GM19025 (cell line): Measurements from ENCODE around the gene RNF220.

ENCODE experiments used
- ATAC-seq: cut with Tn5 transposase; IDR thresholded peaks from one replicate; pipeline ENCODE4 v1.9.1; 2021; ENCODE audit warnings: mild to moderate bottlenecking, low read depth, moderate library complexity; ENCODE audit not compliant: unreplicated experiment

RNF220 gene

DNA sequence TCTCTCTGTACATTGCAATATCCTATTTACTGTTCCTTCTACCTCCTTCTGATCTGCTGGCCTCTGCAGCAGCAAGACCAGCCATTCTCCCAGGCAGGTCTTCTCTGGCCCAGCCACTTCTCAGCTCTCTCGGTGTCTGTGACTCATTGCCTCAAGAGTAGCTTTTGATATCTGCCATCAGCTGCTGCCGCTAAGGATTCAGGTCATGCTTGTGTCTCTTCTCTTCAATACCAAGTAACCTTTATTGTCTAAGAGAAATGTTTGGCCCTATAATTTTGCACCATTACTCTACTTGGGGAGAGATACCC lies 167.5 kb downstream of the RNF220 start:
- ATAC-seq, result no peak

DNA sequence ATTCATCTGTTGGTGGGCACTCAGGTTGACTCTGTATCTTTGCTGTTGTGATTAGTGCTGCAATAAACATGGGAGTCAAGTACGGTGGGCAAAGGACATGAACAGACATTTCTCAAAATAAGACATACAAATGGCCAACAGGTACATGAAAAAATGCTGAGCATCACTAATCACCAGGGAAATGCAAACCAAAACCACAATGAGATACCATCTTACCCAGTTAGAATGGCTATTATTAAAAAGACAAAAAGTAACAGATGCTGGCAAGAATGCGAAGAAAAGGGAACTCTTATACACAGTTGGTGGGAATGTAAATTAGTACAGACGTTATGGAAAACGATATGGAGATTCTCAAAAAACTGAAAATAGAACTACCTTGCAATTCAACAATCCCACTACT lies 170.3 kb downstream of the RNF220 start:
- ATAC-seq, result no peak

DNA sequence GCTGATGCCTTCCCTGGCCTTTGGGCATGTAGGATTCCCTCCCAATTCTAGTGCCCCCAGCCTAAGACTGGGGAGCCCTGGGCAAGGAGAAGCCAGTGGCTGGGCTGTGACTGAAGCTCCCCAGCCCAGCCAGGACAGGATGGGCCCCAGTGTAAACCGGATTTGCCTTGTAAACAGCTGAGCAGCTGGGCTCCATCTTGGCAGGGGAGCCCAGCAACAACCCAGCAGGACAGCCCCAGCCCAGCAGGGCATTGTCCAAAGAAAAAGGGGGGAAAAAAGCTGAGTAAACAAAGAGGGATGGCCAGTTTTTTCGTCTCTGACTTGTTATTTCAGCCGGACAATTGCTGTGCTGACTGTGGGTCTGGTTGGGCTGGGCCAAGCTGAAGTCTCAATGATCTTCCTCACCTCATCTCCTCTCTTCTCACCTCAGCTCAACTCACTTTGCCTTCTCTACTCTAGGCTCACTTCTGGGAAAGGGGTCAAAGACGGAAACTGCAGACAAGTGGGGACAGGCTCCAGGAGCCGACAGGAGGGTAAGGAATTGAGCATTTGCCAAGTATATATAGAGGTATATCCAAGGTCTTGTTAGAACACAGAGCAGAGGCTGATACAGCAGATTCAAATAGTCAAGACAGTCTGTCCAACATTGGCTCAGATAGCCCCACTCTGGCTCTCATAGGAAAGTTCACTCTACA lies 171.5 kb downstream of the RNF220 start:
- no peak for ATAC-seq

DNA sequence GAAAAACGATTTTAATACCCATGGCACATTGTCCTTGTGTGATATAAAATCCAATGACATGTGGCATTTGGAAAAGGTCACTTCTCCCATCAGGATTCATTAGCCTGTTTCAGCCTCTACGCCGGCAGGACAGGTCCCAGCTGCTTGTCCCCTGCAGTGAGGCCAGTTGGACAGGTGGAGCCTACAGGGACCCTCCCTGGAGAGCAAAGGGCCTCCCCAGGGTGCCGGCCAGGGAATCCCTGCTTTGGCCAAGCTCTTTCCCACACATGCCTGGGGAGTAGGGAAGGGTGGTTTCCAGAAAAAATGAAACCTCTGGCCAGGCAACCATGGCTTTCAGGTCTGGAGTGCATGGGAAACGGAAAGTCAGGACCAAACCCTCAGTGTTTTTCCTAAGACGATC lies 176.2 kb downstream of the RNF220 start:
- no peak for ATAC-seq

DNA sequence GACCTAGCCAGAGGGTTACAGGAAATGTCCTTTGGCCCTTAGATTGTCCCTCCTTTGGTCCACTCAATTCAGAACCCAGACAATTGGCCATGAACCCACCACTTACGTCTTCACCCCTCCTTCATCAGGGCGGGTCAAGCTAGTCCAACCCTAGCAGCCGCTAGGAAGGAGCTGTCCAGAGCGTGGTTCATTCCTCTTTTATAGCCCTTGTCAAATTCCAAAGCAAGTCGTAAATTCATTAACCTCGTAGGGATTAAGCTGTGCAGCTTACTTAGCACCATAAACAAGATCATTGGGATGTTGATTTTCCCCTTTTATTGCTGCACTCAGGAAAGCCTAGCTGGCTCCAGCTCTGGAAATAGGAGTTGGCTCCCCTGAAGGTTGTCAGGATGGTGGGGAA lies 179.1 kb downstream of the RNF220 start:
- ATAC-seq, result no peak

DNA sequence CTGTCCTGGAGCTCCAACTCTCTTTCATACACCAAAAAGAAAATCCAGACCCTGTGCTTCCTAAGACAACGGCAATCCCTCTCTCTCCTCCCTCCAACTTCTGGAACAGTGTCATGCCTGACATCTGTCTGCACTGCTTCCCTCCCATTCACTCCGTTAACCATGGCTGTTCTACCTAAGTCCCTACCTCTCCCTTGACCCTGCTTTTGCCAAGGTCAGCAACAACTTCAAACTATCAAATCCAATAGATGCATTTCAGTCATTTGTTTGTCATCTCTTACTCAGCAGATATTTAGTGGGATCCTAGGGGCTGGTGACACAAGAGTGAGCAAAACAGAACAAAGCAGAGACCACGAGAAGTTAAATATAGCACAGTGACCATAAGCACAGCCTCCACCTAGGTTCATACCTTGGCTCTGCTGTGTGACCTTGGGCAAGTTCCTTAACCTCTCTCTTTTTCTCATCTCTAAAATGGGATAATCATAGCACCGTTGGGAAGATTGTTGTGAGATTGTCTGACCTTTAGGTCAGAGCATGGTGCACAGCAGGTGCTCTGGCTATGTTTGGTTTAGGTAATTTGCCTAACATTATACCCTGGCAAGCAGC lies 180.4 kb downstream of the RNF220 start:
- ATAC-seq, result no peak

DNA sequence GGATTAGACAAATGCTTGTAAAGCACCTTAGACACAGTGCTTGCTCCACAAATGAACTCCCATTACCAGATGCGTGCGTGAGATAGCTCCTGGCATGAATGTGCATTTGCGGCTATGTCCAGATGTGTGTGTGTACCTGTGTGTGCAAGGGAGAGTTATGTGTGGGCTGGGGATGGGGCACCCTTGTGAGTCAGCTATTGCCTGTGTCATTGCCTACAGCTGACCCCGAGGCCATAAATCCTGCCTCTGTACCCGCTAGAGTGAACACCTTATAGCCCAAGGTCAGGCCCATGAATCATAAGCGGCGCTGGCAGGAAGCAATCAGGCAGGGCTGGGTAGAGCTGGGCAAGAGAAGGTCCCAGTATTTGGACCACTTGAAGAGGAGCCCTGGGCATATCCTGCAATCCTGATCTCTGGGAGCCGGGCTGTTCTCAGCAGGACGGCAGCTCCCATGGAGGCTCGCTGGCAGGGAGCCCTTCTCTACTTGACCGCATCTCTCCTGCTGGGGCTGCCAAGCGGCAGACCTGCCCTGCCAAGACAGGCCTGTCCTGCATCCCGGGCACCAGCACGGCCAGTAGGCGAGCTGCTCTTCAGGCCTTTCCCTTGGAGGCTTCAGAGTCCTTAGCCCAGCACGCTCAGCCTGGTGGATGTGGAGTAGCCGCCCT lies 182.9 kb downstream of the RNF220 start:
- no peak for ATAC-seq

DNA sequence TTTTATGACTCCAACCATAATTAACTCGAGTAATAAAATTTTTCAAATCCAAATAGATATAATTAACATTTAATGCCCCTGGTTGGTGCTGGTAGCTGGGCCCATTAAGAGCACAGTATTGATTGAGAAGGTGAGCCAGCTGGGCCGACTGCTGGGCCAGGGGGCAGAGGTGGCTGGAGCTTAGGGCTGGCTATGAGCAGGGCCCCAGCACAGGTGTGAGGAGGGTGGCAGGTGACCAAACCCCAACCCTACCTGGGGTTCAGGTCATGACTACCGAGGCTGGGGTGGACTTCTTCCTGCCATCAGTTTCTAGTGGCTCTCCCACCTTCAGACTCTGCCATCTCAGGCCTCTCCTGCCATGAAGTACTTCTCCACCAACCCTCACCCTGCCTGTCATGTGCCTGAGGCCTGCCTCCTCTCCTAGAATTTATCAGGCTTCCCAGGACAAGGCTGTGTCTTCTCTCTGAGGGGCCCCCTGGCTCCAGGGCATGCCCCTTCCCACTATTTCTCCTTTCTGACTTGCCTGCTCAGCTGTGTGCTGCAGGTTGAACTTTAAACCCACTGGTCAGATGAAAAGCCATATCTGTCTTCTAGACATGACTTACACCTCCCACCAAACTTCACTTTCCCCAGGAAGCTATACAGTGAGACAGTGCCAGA lies 183.6 kb downstream of the RNF220 start:
- no peak for ATAC-seq

DNA sequence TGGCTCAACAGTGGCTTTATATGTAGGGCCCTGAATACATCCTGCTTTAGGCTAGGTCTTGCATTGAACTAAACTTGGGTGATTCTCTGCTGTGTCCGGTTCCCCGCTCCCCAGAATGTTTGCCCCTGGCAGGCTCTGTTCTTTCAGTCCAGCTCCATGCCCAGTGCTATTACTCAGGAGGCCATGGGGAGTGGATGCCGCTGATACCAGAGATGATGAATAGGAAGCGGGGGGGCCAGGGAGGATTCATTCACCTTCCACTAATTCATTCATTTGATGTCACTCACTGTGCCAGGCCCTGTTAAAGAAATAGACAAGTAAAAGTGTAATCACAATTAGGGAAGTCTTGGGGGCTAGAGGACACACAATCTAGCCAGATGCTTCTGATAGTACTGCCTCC lies 185.4 kb downstream of the RNF220 start:
- no peak for ATAC-seq

DNA sequence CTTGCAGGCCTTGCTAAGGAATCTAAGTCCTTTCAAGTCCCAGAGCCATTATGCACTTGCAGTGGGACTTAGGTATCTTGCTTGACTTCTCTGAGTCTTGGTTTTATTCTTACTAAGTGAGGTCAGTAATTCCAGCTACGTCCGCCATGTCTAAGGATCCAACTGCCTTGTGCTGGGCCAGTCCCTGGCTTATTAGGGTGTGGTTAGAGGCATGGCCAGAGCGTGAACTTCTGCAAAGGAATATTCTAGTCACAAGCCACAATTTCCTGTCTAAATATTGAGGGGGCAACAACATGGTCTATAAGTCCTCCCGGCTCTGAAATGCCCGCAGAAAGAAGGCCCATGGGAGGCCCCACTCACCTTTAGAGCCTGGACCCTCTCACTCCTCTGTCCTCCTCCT lies 186.3 kb downstream of the RNF220 start:
- no peak for ATAC-seq

DNA sequence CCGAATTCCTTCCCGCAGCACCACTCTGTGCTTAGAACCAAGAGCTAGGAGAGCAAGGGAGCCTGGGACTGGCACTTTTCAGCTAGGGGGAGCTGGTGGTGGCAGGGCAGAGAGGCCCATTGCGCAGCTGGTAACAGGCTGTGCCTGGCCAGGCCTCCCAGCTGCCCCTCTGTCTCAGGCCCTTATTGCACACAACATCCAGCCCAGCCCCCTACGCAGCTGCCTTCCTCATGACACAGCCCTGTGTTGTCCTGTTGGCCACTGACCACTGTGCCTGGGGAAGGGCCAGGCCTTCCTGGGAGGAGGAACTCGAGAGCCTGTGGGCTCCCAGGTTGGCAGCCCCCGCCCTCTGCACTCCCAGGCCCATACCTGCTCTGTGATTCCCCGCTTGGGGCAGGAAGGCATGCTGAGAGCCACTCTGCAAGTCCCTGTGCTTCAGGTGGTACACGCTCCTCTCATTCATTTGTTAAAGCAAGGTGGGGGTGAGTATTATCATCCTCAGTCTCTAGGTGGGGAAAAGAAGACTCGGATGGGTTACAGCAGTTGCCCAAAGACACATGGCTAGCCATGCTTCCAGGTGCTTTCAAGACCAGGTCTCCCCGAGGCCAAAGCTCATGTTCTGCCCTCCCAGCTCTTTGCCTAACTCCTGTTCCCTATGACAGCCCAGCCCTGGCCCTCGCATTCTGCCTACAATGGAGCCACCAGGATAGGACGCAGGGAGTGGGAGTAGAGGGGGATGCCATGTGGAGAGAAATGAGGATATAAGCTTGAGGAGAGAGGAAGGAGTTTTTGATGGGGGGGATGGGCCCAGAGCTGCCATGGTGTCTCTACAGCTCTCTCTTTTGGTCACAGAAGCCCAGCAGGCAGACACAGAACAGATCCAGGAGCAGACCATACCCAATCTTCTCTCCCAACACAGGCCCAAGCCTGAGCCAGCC lies 187.4 kb downstream of the RNF220 start:
- ATAC-seq, result no peak

DNA sequence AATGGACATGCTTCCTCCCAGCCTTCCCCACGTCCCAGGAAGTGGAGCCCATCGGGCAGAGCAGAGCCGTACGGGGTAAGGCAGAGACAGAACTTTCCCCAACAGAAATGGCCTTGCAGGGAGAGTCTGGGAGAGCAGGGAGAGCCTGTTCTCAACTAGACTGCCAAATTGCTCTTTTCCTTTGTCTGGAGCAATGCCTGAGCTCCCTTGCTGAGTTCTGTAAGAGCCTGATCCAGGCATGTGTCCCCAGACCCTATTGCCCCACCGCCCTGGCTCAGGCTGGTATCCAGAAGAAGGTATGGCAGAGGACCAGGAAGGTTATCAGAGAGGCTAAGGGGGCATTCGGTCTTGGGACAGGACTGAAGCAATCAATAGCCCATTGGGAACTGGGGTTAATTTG lies 189.3 kb downstream of the RNF220 start:
- ATAC-seq, result no peak

DNA sequence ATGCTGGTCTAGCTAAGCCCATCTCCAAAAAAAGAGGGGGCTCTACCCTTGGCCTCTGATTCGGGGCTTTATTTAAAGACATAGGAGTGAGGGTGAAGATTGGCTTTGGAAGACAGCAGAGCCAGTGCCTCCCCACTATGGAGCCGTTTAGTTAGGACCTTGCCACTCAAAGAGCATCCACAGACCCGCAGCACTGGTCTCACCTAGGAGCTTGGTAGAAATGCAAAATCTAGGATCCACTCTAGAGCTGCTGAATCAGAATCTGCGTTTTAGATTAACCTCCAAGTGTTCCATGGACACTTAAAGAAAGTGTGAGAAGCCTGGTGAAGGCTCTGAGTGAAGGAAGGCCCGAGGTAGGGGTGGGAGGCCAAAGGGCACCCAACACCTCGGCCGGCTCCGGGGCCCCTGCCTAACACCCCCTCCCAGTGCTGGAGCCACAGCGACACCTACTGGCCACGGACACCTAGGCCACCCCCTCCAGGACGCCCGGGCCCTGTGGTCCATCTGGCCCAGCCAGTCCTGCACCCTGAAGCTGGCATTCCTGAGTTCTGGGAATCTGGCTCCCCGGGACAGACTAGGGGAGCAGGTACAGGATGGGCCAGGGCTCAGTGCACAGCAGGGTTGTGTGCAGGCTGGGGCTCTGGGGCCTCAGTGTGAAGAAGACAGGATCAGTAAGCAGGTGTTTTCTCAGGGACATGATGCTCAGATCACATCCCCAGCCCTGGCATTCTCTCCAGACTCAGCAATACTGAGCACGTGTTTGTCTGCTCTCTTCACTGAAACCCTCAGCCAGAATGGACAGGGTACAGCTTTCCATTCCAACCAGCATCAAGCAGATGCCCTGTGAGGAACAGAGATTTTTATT lies 190.0 kb downstream of the RNF220 start:
- ATAC-seq, result no peak

DNA sequence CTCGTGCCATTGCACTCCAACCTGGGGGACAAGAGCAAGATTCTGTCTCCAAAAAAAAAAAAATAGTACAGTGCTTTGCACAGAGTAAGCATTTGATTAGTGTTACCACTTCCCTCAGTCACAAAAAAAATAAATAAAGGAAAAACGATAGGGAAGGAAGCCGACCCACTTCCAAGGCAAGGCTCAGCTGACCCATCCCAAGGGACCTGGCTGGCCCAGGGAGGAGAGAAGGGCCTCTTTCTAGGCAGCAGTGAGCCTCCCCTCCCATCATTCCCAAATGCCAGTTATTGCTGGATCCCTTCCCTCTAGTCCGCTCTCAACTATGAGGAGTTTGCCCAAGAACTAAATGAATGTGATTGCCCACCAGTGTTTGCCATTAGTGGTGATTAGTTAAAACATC lies 191.5 kb downstream of the RNF220 start:
- ATAC-seq, result no peak

DNA sequence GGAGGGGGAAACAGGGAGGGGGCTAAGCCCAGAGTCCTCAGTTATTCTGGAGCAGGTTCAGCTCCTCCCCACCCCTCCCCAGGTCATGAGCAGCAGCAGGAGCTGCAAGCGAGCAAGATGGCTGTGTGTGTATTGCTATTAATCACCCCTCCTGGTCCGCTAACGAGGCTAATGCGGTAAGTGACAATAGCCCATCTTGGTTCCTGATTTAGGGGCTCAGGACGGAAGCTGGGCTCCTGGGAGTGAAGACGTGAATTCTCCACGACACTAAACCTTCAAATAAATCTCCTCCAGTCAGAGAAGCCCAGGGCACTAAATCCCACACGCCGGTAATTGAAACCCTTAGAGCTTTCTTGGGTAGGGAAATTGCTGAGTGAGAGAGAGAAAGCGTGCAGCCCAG lies 193.1 kb downstream of the RNF220 start:
- ATAC-seq, result no peak

DNA sequence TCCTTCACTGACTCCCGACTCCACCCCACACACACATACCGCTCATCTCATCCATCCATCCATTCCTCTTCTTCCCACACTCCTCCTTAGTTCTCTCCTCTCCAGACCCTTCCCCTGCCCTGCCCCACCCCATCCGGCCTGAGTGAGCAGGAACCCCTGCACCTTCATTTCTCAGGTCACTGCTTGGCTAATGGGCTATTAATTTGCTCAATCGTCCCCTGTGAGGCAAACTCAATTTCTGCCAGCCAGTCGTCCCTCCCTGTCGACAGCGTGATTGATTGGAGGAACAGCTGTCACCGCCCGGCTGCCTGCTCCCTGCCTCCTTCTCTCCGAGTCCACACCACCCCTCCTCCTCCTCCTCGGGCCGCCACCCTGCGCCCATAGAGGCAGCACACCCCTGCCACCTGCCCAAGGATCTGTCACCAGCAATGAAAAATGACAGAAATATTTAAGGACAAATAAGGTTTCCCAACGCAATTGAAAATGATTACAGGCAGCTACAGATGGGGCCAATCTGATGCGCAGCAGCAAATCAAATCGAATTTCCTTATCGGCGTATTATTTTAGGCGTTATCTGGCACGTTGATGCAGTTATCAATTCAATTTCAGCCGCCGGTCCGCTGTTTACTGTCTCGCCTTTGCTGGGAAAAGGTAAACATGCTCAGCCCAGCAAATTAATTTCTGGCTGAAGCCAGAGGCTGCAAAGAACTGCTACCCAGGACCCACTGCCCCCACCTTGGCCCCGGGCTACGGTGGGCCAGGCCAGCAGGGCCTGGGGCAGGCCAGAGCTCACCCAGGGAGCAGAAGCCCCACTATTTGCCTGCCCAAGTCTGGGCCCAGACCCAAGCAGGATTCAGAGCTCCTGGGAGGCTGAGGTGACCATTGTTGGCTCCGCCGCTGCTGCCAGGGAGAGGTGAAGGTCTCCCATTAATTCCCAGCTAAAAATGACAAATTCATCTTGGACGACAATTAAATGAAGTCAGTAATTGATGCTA lies 197.9 kb downstream of the RNF220 start:
- ATAC-seq, result no peak

DNA sequence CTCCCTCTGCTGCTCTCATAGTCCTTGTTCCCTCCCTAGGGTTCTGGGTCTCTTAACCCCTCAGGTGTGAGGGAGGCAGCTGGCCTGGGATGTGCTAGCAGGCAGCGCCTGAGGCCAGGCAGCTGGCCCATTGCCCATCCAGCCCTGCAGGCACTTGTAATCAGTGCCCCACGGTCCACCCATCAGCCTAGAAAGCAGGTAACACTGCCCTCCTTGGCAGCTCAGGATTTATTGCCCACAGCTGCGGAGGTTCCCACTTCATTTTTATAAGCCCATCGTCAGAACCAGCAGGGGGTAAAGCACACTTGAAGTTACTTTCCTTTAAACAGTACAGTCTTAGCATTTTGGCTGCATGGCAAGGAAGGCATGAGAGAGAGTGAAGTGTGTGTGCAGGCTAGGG lies 198.7 kb downstream of the RNF220 start:
- no peak for ATAC-seq

DNA sequence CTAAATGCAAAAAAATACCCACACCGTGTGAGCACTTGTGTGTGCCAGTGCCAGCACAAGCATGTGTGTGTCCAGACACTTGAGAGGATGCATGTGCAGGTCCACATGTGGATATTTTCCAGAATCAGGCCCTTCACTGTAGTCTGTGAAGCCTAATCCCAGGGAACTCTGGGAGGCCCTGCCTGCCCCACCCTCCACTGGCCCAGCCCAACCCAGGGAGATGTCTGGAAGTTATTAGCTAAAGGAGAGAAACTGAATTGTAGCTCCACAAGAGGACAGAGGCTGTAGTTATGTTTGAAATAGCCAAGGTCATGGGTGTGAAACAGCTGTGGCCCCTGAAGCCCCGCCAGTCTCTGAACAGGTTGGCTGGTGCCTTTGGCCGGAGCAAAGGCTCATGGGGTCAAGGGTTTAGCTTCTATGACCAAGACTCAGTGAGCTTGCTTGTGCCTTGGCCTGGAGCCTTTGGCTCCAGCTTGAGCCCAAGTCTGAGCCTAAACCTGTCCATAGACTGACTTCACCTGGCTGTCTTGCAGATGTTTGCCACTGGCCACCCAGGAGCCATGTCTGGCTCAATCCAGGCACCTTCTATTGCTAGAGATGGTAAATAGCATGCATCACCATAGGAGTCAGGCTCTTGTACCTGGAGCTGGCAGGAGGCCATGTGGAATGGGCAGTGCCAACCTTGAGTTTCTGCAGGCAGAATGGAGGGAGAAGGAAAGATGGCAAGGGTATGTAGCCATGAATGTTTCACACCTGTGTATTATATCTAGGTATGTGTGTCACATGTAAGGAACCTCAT lies 199.3 kb downstream of the RNF220 start:
- ATAC-seq, result no peak
